Tibial artery (tissue), 4 donors: ENCODE data around the gene ZNF462.

Experiments
- DNase-seq, 2 donors: peaks; one replicate each; pipeline ENCODE4 v3.0.0-alpha.2; 2019
- H3K27ac ChIP-seq, 2 donors: fragments of 200-600 bp; sonication (generic) in 1 of 2; 1 replicate in 1 of 2; 2 replicates in 1 of 2; pipeline ENCODE4 v1.5.1; 2018 to 2019; ENCODE audit warnings: mild to moderate bottlenecking in 1 of 2
- H3K27me3 ChIP-seq, 2 donors: fragments of 200-600 bp; sonication (generic) in 1 of 2; one replicate each; pipeline versions ENCODE4 v1.5.1 to v1.6.0; 2016 to 2019
- H3K36me3 ChIP-seq, 3 donors: fragments of 200-600 bp; sonication (generic) in 2 of 3; one replicate each; pipeline ENCODE4 v1.5.1; 2016 to 2019; ENCODE audit warnings: mild to moderate bottlenecking in 2 of 3
- H3K4me1 ChIP-seq, 4 donors: fragments of 200-600 bp; sonication (generic) in 2 of 4; 1 replicate in 3 of 4; 2 replicates in 1 of 4; pipeline ENCODE4 v1.5.1; 2016 to 2019
- H3K4me3 ChIP-seq, 2 donors: fragments of 200-600 bp; sonication (generic) in 1 of 2; 1 replicate in 1 of 2; 2 replicates in 1 of 2; pipeline ENCODE4 v1.5.1; 2018 to 2019; ENCODE audit warnings: mild to moderate bottlenecking in 2 of 2
- H3K9me3 ChIP-seq, 3 donors: fragments of 200-600 bp; sonication (generic) in 1 of 3; one replicate each; pipeline ENCODE4 v1.5.1; 2016 to 2019
- intact Hi-C: fragments of 100-400 bp; cut with DNase I; formaldehyde crosslinking; loops from one replicate; pipeline ENCODE4 v1.15.0; 2023; ENCODE audit warnings: low total_unique reads
- TF ChIP-seq, protein P1 (sequence below), 2 experiments: fragments of 200-600 bp in 1 of 2; fragments of 450-650 bp in 1 of 2; IDR thresholded peaks; one replicate each; pipeline ENCODE4 v1.5.1; 2017 to 2019; ENCODE audit warnings: antibody characterized with exemption in 2 of 2, mild to moderate bottlenecking in 1 of 2, moderate library complexity in 1 of 2

Gene ZNF462

DNA sequence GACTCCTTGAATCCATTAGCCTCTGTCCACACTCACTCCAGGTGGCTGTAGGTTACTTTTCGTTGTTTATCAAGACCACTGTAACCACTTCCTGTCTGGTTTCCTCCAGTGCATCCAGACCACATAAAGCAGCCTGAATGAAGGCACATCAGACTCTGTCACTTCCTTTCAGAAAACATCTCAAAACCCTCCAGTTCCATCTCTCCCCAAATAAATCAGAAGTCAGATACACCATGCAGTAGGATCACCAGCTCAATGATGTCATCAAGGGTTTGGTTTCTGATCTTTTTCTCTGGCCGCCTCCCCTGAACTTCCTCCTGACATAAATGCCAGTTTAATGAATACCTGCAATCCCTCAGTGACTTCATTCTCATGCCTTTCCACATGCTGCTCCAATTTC is 161.2 kb downstream of the ZNF462 start:
- intact Hi-C loops = no loop called here
- TF ChIP-seq, protein P1, sequence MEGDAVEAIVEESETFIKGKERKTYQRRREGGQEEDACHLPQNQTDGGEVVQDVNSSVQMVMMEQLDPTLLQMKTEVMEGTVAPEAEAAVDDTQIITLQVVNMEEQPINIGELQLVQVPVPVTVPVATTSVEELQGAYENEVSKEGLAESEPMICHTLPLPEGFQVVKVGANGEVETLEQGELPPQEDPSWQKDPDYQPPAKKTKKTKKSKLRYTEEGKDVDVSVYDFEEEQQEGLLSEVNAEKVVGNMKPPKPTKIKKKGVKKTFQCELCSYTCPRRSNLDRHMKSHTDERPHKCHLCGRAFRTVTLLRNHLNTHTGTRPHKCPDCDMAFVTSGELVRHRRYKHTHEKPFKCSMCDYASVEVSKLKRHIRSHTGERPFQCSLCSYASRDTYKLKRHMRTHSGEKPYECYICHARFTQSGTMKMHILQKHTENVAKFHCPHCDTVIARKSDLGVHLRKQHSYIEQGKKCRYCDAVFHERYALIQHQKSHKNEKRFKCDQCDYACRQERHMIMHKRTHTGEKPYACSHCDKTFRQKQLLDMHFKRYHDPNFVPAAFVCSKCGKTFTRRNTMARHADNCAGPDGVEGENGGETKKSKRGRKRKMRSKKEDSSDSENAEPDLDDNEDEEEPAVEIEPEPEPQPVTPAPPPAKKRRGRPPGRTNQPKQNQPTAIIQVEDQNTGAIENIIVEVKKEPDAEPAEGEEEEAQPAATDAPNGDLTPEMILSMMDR (IDR thresholded peaks at IDR 0.05) = no peak
- H3K27ac ChIP-seq = no peak overlapping the region

DNA sequence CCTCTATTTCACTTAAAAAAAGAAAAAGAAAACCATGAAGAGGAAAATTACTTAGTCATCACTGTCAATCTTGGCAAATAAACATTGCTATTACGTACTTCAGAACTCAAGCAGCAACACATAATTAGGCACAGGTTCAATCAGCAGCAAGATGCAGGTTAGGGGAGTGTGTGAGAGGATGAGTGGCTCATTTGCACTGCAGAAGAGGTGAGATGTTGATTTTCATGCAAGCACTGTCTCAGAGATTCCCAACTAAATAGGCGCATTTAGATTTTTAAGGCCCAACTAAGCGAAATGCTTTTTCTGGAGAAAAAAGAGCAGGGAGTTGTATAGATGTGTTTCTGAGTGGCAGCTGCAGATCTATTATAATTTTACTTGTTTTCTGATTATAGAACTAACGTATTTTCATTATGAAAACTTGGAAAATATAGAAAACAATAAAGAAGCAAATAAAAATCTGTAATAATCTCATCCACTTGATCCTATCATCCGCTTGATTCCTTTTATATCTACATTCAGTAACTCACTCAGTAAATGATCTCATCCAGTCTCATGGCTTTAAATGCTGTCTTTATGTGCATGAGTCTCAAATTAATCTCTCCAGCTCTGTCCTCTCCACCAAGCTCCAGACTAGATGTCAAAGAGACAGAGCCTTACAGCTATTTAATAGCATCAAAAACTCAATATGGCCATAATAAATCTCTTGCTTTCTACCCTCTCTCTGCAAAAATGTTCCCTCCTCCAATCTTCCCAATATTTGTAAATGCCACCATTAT is 162.5 kb downstream of the ZNF462 start:
- no peak overlapping the region for H3K4me3 ChIP-seq
- H3K4me1 ChIP-seq = peaks cover 0 to under 1% (median 0%) of the 10 kb centered on the region in 4 donors
- TF ChIP-seq, protein P1 (IDR thresholded peaks at IDR 0.05) = no peak
- intact Hi-C loops = no loop called here
- no peaks in the 10 kb centered on the region for H3K9me3 ChIP-seq
- no peak for DNase-seq
- H3K36me3 ChIP-seq = no peaks in the 10 kb centered on the region
- H3K27me3 ChIP-seq = no peaks in the 10 kb centered on the region
- H3K27ac ChIP-seq = no peak overlapping the region

More for the DNA sequence above, 161.2 kb downstream of the ZNF462 start:
- H3K36me3 ChIP-seq = no peaks in the 10 kb centered on the region
- no peak overlapping the region for H3K4me3 ChIP-seq
- peaks cover 0 to 13% (median 4%) of the 10 kb centered on the region in 4 donors for H3K4me1 ChIP-seq
- no peaks in the 10 kb centered on the region for H3K27me3 ChIP-seq
- H3K9me3 ChIP-seq = no peaks in the 10 kb centered on the region
- DNase-seq = no peak

DNA sequence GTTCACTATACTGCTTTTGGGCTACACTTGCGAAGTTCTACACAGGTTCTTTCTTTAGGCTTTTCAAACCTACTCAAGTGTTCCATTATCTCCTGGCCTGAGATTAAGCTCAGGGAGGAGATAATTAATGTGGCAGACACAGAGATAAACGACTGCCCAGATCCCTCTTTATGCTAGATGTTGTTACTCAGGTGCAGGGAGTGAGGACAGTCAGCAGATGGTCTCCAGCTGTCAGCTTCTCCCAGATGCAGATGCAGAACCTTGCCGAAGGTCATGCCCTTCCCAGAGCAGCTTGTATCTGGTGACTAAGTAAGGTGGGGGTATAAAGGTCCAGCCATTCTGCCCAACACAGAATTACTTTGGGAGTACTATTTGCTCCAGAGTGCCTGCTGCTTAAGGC is 166.2 kb downstream of the ZNF462 start:
- Histone ChIP-seq H3K4me1 (no peaks in the 10 kb centered on the region), H3K27me3 (no peaks in the 10 kb centered on the region), H3K9me3 (no peaks in the 10 kb centered on the region), H3K27ac (no peak overlapping the region), H3K4me3 (no peak overlapping the region), H3K36me3 (no peaks in the 10 kb centered on the region)
- TF ChIP-seq, protein P1 (IDR thresholded peaks at IDR 0.05) = no peak
- no peak for DNase-seq
- intact Hi-C loops = no loop called here

DNA sequence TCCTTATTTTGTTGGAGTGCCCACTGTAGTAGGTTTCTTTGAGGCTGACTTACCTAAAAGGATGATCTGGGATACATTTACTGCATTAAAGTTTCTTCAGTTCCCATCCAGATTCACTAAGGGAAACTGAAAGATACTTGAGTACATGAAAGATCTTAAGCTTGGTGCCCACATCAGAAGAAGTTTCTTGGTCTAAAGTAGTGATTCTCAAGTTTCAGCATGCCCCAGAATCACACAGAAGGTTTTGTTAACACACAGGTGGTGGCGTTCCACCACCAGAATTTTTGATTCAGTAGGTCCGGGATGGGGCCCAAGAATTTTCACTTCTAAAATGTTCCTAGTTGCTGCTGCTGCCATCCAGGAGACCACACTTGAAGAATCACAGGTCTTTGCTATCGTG is 171.0 kb downstream of the ZNF462 start:
- no peaks in the 10 kb centered on the region for H3K9me3 ChIP-seq
- no peak overlapping the region for H3K4me3 ChIP-seq
- TF ChIP-seq, protein P1 (IDR thresholded peaks at IDR 0.05) = no peak
- no peaks in the 10 kb centered on the region for H3K27me3 ChIP-seq
- no peaks in the 10 kb centered on the region for H3K36me3 ChIP-seq
- no peaks in the 10 kb centered on the region for H3K4me1 ChIP-seq
- DNase-seq = no peak
- H3K27ac ChIP-seq = no peak overlapping the region
- intact Hi-C loops = no loop called here

DNA sequence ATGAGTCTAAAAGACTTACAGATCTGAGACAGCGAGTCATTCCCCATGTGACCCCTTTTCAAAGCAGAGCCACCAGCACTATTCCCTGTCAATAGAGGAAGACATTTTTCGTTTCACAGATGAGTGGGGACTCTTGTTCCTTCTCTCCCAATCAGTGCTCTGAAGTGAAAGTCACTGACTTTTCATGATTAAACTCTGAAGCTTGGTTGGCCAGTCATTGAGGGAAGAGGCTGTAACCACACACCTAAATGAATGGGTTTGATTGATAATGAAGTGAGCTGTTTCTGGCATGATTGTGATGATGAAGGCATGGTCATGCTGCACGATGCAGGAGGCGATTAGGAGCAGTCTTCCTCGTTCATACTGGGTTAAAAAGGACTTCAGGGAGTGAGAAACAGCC is 171.9 kb downstream of the ZNF462 start:
- intact Hi-C loops = no loop called here
- no peak for DNase-seq
- TF ChIP-seq, protein P1 (IDR thresholded peaks at IDR 0.05) = no peak
- no peaks in the 10 kb centered on the region for H3K27me3 ChIP-seq
- no peak overlapping the region for H3K4me3 ChIP-seq
- no peaks in the 10 kb centered on the region for H3K9me3 ChIP-seq
- no peak overlapping the region for H3K27ac ChIP-seq
- H3K4me1 ChIP-seq = no peaks in the 10 kb centered on the region
- H3K36me3 ChIP-seq = no peaks in the 10 kb centered on the region
